Activated T-helper 1 cell treated with anti-CD3 and anti-CD28 coated beads, Interleukin-2, amount 50 U/mL, for 16 hours (primary cell): ENCODE results near the gene VEZF1.

Source experiments
- DNase-seq, 2 donors: peaks; one replicate each; pipeline ENCODE4 v3.0.0-alpha.2; 2020; ENCODE audit warnings: low read depth in 1 of 2, low spot score in 1 of 2

The VEZF1 gene

DNA sequence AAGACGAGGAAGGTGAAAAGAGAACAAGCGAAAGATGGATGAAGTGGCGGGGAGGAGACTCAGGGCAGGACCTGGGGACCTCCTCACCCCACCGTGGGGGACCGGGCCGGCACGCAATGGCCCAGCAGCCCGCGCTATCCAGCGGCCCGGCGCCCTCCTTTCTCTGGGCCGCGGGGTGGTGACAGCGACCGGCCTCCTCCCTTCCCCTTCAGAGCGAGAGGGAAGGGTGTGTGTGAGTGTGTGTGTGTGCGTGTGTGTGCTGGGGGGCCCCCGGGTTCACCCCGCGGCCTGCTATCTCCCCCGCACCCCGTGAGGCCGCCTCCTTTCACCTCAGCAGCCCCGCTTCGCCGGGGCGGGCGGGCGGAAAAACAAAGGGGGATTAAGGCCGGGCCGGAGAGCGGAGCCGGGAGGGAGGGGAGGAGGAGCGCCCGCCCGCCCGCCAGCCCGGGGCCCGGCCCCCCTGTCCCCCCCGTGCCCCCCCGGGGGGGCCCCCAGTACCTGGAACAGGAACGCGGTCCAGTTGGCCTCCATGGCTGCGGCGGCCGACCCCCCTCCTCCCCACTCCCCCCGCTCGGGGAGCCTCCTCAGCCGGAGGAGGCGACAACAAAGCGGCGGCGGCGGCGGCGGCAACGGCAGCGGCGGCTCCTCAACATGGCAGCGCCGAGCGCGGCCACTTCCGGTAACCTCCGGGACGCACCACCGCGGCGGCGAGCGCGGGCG, at the start of gene VEZF1:
TSS of gene VEZF1 (minus strand) at position 674 of the 720 bp plus-strand sequence. CDS start at position 531, 143 bp downstream.
- peak; percentile 69 to 71 for DNase-seq

DNA sequence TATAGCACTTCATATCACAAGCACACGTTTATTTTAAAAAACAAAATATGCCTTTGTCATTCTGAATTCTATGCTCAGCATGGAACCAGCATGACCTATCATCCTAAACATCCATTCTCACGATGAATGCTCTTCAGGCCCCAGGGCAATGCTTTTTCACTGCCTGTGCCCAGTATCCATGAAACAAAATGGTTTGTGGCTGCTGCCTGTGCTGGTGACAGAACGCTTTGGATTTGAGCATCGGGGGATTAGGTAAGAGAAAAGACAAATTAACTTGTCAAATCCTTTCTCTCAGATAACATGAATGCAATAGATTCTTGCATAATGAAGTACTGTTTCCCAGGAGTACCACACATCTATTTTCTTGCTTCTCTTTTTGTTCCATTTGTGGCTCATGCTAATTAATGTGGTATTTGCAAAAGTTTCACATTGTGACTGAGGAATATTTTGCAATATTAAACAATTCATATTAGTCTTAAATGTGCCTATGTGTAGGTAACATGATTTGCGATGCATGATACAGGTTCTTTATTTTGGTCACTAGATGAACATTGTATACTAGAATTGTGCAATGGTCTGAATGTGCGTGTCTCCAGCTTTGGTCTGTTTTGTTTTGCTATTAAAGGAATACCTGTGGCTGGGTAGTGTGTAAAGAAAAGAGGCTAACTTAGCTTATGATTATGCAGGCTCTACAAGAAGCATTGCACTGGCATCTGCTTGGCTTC, 44.8 kb upstream of the VEZF1 start:
- no peak for DNase-seq

GRCh38 chr17:58028578-58028977, 40.5 kb upstream of the VEZF1 start:
- no peak for DNase-seq

- no peak for DNase-seq
Measured at GRCh38 chr17:58020401-58020800, 32.3 kb upstream of the VEZF1 start.

GRCh38 chr17:58019521-58019920, 31.5 kb upstream of the VEZF1 start:
- no peak for DNase-seq

DNA sequence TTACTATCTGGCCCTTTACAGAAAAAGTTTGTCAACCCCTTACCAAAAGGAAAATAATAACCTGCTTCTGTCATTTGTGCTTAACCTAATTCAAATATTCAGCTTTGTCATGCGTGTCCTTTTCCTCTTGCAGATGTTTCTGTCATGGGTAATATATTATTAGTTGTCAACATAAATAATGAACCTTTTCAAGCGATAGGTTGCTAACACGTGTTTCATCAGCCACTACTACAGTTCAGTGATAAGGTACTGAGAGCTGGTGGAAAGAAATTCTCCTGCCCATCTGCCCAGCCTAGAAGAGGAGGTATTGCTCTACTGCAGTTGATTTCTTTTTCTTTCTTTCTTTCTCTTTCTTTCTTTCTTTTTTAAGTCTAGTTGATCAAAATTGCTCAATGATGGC, 31.0 kb upstream of the VEZF1 start:
- no peak for DNase-seq

GRCh38 chr17:58010067-58010799, 22.2 kb upstream of the VEZF1 start:
- no peak for DNase-seq

GRCh38 chr17:58007781-58008706, 20.0 kb upstream of the VEZF1 start:
- no peak for DNase-seq

- peak; percentile 94 to 97 for DNase-seq
Measured at GRCh38 chr17:58006924-58007780, 19.1 kb upstream of the VEZF1 start, which contains the start of gene SRSF1. Gene SRSF1 (minus strand): TSS chr17:58007246. CDS start chr17:58007137, 109 bp downstream.

GRCh38 chr17:58006560-58006923, 18.5 kb upstream of the VEZF1 start:
- peak; percentile 19 to 39 for DNase-seq

GRCh38 chr17:58005728-58006559, 17.9 kb upstream of the VEZF1 start:
- no peak for DNase-seq

- DNase-seq, result no peak
Measured at GRCh38 chr17:58005031-58005727, 17.1 kb upstream of the VEZF1 start.

DNA sequence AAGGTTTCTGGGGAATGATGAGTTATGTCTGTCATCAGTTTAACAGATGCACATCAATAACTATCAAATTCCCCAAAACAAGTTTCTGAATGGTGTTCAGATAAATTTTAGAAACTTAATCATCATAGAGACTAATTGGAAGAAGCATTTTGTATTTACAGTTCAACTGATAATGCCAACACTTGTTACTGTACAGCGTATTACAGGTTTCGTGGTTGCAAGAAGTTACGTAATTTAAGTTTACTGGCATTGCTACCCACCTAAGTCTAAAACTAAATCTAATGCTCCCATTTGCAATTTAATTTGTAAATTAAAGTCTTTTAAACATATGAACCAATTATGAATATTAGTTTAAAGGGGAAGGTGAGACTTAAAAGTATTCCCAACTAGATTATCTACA, 16.0 kb upstream of the VEZF1 start:
- no peak for DNase-seq

- DNase-seq, result no peak
Measured at GRCh38 chr17:58002973-58003372, 14.9 kb upstream of the VEZF1 start.

GRCh38 chr17:58002154-58002948, 14.3 kb upstream of the VEZF1 start:
- DNase-seq, result no peak

GRCh38 chr17:58001461-58002124, 13.5 kb upstream of the VEZF1 start:
- no peak for DNase-seq

DNA sequence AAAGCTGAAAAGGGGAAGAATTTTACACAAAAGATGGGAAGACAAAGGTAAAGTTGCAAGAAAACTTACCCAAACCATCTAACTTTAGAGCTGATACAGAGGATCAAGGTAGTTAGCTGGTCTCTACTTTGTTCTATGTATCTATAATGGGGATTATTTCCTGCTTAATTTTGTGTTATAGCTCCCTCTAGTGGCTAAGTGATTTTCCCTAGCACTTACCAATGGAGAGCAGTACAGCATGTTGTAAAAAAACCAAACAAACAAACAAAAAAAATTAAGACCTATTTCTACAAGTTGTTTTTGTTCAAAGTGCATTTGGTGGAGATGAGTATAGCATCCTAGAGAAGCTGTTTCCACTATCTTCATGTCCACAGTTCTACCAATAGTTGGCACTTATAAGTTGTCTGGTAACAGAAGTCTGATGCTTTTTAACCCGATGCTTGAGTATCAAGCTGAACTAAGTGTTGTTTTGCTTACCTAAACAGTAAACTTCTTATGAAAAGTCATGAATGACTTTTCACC, 11.5 kb upstream of the VEZF1 start:
- no peak for DNase-seq
